Measurements from ENCODE around the gene C19orf38. TPM values are rescaled to one million over a fixed set of nuclear protein-coding genes. Genes with fewer than 3 reads are reported as not detected.

The C19orf38 gene
- 0.07 and 0.63 TPM in 2 replicates for total RNA-seq (2014; rRNA removed)
- Bru-seq, nascent RNA = percentile 26 among the genes with signal in this experiment
- BruChase-seq, experiment 1, labeled RNA remaining after a 6-hour chase = percentile 68 among the genes with signal in this experiment
- BruChase-seq, experiment 2, labeled RNA remaining after a 2-hour chase = percentile 50 among the genes with signal in this experiment
- long read RNA-seq = 0 reads

DNA sequence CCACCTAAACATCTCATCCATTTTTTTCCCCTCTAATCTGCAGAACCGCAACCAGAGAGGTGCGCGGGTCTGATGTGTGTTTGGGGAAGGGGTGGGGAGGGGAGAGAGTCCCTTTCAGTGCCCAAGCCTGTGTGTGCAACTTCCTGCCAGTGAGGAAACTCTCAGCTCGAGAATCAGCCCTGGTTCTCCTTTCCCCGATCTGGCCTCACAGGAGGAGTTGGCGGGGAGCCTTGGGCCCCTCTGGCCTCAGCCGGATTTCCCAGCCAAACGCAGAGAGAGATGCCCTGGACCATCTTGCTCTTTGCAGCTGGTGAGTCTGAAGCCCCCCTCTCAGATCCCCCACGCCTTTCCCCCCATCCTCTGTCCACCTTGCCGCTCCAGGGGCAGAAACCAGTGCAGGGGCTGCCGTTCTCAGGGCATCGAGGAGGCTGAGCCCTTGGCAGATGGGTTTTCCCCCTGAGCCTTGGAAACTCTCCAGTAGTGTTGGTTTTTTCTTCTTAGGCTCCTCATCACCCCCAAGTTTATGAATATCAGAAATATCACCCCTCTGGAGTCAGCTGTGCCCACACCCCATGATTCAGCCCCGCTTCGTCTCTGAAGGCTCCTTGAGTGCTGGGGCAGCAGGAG is at the start of gene C19orf38:
TSS of gene C19orf38 (plus strand) at position 186 of the 627 bp plus-strand sequence. CDS start at position 280, 94 bp downstream.
- no peak within 1 kb of the TSS for H3K27ac ChIP-seq (ENCODE audit: low read length)
- ATAC-seq (no peak), DNase-seq (no peak)
- no peaks in the 10 kb centered on the region for H3K9me3 ChIP-seq (ENCODE audit: low read length)
- H3K36me3 ChIP-seq (ENCODE audit: low read depth, low read length) = no peaks in the 10 kb centered on the region
- TF ChIP-seq, protein P1, sequence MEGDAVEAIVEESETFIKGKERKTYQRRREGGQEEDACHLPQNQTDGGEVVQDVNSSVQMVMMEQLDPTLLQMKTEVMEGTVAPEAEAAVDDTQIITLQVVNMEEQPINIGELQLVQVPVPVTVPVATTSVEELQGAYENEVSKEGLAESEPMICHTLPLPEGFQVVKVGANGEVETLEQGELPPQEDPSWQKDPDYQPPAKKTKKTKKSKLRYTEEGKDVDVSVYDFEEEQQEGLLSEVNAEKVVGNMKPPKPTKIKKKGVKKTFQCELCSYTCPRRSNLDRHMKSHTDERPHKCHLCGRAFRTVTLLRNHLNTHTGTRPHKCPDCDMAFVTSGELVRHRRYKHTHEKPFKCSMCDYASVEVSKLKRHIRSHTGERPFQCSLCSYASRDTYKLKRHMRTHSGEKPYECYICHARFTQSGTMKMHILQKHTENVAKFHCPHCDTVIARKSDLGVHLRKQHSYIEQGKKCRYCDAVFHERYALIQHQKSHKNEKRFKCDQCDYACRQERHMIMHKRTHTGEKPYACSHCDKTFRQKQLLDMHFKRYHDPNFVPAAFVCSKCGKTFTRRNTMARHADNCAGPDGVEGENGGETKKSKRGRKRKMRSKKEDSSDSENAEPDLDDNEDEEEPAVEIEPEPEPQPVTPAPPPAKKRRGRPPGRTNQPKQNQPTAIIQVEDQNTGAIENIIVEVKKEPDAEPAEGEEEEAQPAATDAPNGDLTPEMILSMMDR (conservative IDR thresholded peaks at IDR 0.05; ENCODE audit: low read depth, low read length) = no peak
- TF ChIP-seq EZH2 (IDR thresholded peaks at IDR 0.05; ENCODE audit: low read length, unreplicated experiment) (no peak), EZH2phosphoT487 (IDR thresholded peaks at IDR 0.05; ENCODE audit: borderline replicate concordance, low read length) (no peak)
- no peak within 1 kb of the TSS for H2AFZ ChIP-seq (ENCODE audit: low read length)
- BruUV-seq (replicated peaks) = no TSS peak
- ChIA-PET CTCF (no interaction called here), POLR2A (ENCODE audit: unreplicated experiment) (no interaction called here)
- no peak within 1 kb of the TSS for H3K4me2 ChIP-seq (ENCODE audit: low read length)
- H3F3A ChIP-seq (ENCODE audit: low read length, unreplicated experiment) = no peaks in the 10 kb centered on the region
- H3K4me3 ChIP-seq (ENCODE audit: low read length) = no peak within 1 kb of the TSS
- no peaks in the 10 kb centered on the region for H3K9me2 ChIP-seq (replicated peaks; ENCODE audit: low read length)
- intact Hi-C loops (cut with micrococcal nuclease) = no loop called here
- H3K9ac ChIP-seq (ENCODE audit: low read length) = no peak within 1 kb of the TSS
- no peaks in the 10 kb centered on the region for H3K4me1 ChIP-seq (ENCODE audit: insufficient read depth, low read length)
- H3K79me2 ChIP-seq (ENCODE audit: low read length) = no peaks in the 10 kb centered on the region
- no peaks in the 10 kb centered on the region for H4K20me1 ChIP-seq (ENCODE audit: low read length)
- H3K27me3 ChIP-seq (ENCODE audit: low read length) = no peaks in the 10 kb centered on the region

- Histone ChIP-seq H3K9me2 (replicated peaks; ENCODE audit: low read length) (no peaks in the 10 kb centered on the region), H3K27ac (ENCODE audit: low read length) (no peak overlapping the region), H4K20me1 (ENCODE audit: low read length) (no peaks in the 10 kb centered on the region), H3K4me2 (ENCODE audit: low read length) (no peak overlapping the region), H3K4me3 (ENCODE audit: low read length) (no peak overlapping the region), H3K27me3 (ENCODE audit: low read length) (no peaks in the 10 kb centered on the region), H3K9me3 (ENCODE audit: low read length) (no peaks in the 10 kb centered on the region), H3F3A (ENCODE audit: low read length, unreplicated experiment) (no peaks in the 10 kb centered on the region), H3K4me1 (ENCODE audit: insufficient read depth, low read length) (no peaks in the 10 kb centered on the region), H2AFZ (ENCODE audit: low read length) (no peak overlapping the region), H3K36me3 (ENCODE audit: low read depth, low read length) (peaks cover 47% of the 10 kb centered on the region), H3K79me2 (ENCODE audit: low read length) (no peaks in the 10 kb centered on the region), H3K9ac (ENCODE audit: low read length) (no peak overlapping the region)
- TF ChIP-seq EZH2 (IDR thresholded peaks at IDR 0.05; ENCODE audit: low read length, unreplicated experiment) (no peak), EZH2phosphoT487 (IDR thresholded peaks at IDR 0.05; ENCODE audit: borderline replicate concordance, low read length) (no peak)
- TF ChIP-seq, protein P1 (conservative IDR thresholded peaks at IDR 0.05; ENCODE audit: low read depth, low read length) = no peak
- DNase-seq (no peak), ATAC-seq (no peak)
- POLR2A ChIA-PET (ENCODE audit: unreplicated experiment) = no interaction called here
- CTCF ChIA-PET = no interaction called here
- intact Hi-C loops (cut with micrococcal nuclease) = no loop called here
- BruUV-seq (replicated peaks) = no TSS peak
Measured at GRCh38 chr19:10800488-10800887, 47.7 kb upstream of the C19orf38 start.

DNA sequence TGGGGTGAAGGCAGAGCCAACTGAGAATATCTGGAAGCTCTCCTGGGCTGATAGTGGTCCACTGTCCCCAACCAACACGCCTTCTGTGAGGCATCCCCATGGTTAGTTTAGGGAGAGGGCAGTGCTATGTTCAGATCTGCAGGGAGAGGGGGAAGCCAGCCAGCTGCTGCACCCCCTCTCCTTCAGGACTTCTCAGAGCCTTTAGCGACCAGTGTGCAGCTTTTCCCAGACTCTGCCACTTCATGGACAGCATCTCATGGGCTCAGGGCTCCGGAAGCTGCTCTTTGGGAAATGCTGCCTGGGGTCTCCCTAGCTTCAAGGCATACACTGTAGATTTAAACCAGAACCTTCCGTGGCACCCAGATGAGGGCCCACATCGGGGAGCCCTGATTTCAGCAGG is 45.7 kb upstream of the C19orf38 start:
- no TSS peak for BruUV-seq (replicated peaks)
- H3K9me2 ChIP-seq (replicated peaks; ENCODE audit: low read length) = no peaks in the 10 kb centered on the region
- H3K27ac ChIP-seq (ENCODE audit: low read length) = no peak overlapping the region
- H3K9me3 ChIP-seq (ENCODE audit: low read length) = no peaks in the 10 kb centered on the region
- H3K27me3 ChIP-seq (ENCODE audit: low read length) = no peaks in the 10 kb centered on the region
- H3K4me3 ChIP-seq (ENCODE audit: low read length) = no peak overlapping the region
- H3K79me2 ChIP-seq (ENCODE audit: low read length) = no peaks in the 10 kb centered on the region
- ATAC-seq = no peak
- no peaks in the 10 kb centered on the region for H3K4me1 ChIP-seq (ENCODE audit: insufficient read depth, low read length)
- no peak overlapping the region for H3K9ac ChIP-seq (ENCODE audit: low read length)
- intact Hi-C loops (cut with micrococcal nuclease) = no loop called here
- H3K36me3 ChIP-seq (ENCODE audit: low read depth, low read length) = peaks cover 48% of the 10 kb centered on the region
- DNase-seq = no peak
- no peak overlapping the region for H3K4me2 ChIP-seq (ENCODE audit: low read length)
- ChIA-PET POLR2A (ENCODE audit: unreplicated experiment) (no interaction called here), CTCF (no interaction called here)
- H2AFZ ChIP-seq (ENCODE audit: low read length) = no peak overlapping the region
- TF ChIP-seq EZH2 (IDR thresholded peaks at IDR 0.05; ENCODE audit: low read length, unreplicated experiment) (no peak), EZH2phosphoT487 (IDR thresholded peaks at IDR 0.05; ENCODE audit: borderline replicate concordance, low read length) (no peak)
- TF ChIP-seq, protein P1 (conservative IDR thresholded peaks at IDR 0.05; ENCODE audit: low read depth, low read length) = no peak
- no peaks in the 10 kb centered on the region for H4K20me1 ChIP-seq (ENCODE audit: low read length)
- H3F3A ChIP-seq (ENCODE audit: low read length, unreplicated experiment) = no peaks in the 10 kb centered on the region
